Measurements from ENCODE around the gene SUPT6H. TPM values are rescaled to one million over a fixed set of nuclear protein-coding genes. Genes with fewer than 3 reads are reported as not detected.
"Not testable (repeated sequence)": the region's sequence is repeated elsewhere in the genome, so short reads cannot be mapped to it uniquely, and the experiment has no call there.

SUPT6H gene
- total RNA-seq, 1 experiment from 2014 or later = 63.3 TPM

- POLR2A ChIA-PET (ENCODE audit: unreplicated experiment); H3K4me3 ChIP-seq; BruUV-seq (replicated peaks); CTCF ChIA-PET; intact Hi-C loops (cut with micrococcal nuclease; ENCODE audit: unreplicated experiment); H3K9me2 ChIP-seq (ENCODE audit: insufficient read depth); H2AFZ ChIP-seq; H3K4me2 ChIP-seq; DNase-seq; H3K27ac ChIP-seq; H3K36me3 ChIP-seq (ENCODE audit: low read depth); H3K9me3 ChIP-seq (ENCODE audit: insufficient read depth, low read depth); H3F3A ChIP-seq (ENCODE audit: insufficient read depth, low read depth); H3K27me3 ChIP-seq (ENCODE audit: insufficient read depth, low read depth): not testable (repeated sequence)
- Histone ChIP-seq H3K4me1 (replicated peaks; ENCODE audit: insufficient read depth) (peaks cover 17% of the 10 kb centered on the region), H4K20me1 (ENCODE audit: insufficient read depth) (peaks cover 17% of the 10 kb centered on the region; the same call in 1 of the 2 replicates), H3K79me2 (ENCODE audit: low read depth) (peaks cover 56% of the 10 kb centered on the region)
Measured at GRCh38 chr17:28659497-28659881, 2.5 kb upstream of the SUPT6H start.

- H4K20me1 ChIP-seq (ENCODE audit: insufficient read depth) = peaks cover 27% of the 10 kb centered on the region
Measured at GRCh38 chr17:28662527-28662829, 473 bp downstream of the SUPT6H start.

GRCh38 chr17:28663723-28664122 is 1.7 kb downstream of the SUPT6H start:
- H3K9me2 ChIP-seq (ENCODE audit: insufficient read depth) = no peaks in the 10 kb centered on the region

More at GRCh38 chr17:28662527-28662829, 473 bp downstream of the SUPT6H start:
- ChIA-PET CTCF (interaction anchor here (0.5 to 0.6 kb wide), 2 partner anchors 13 to 532 kb away, joined by 3 read pairs; no protein-coding TSS in a partner anchor), POLR2A (ENCODE audit: unreplicated experiment) (interaction anchor here (0.5 to 0.7 kb wide), 2 partner anchors 15 to 80 kb away, joined by 3 read pairs; no protein-coding TSS in a partner anchor)
- no peaks in the 10 kb centered on the region for H3K9me2 ChIP-seq (ENCODE audit: insufficient read depth)
- peak overlapping the region; percentile 80 for H3K4me3 ChIP-seq
- peaks cover 4% of the 10 kb centered on the region; the same call in 1 of the 2 replicates for H3K36me3 ChIP-seq (ENCODE audit: low read depth)
- H3F3A ChIP-seq (ENCODE audit: insufficient read depth, low read depth) = peaks cover 6% of the 10 kb centered on the region; the same call in 1 of the 2 replicates
- TF ChIP-seq EZH2 (IDR thresholded peaks at IDR 0.05; ENCODE audit: low read depth) (no peak), CTCF (conservative IDR thresholded peaks at IDR 0.05) (no peak)
- peak overlapping the region; percentile 92 for H2AFZ ChIP-seq
- intact Hi-C loops (cut with micrococcal nuclease; ENCODE audit: unreplicated experiment) = loop anchor here (2.0 kb wide), 1 partner anchor 16 kb away; no protein-coding TSS in a partner anchor
- H3K27me3 ChIP-seq (ENCODE audit: insufficient read depth, low read depth) = no peaks in the 10 kb centered on the region
- H3K4me1 ChIP-seq (replicated peaks; ENCODE audit: insufficient read depth) = peaks cover 17% of the 10 kb centered on the region
- TSS peak; percentile 52 for BruUV-seq (replicated peaks)
- DNase-seq = no peak
- no peaks in the 10 kb centered on the region for H3K9me3 ChIP-seq (ENCODE audit: insufficient read depth, low read depth)
- peak overlapping the region; percentile 78 for H3K27ac ChIP-seq
- peak overlapping the region; percentile 99 for H3K4me2 ChIP-seq
- H3K79me2 ChIP-seq (ENCODE audit: low read depth) = peaks cover 76% of the 10 kb centered on the region

More at GRCh38 chr17:28663723-28664122, 1.7 kb downstream of the SUPT6H start:
- H3K27me3 ChIP-seq (ENCODE audit: insufficient read depth, low read depth) = no peaks in the 10 kb centered on the region
- no peak overlapping the region for H3K27ac ChIP-seq
- H4K20me1 ChIP-seq (ENCODE audit: insufficient read depth) = peaks cover 37% of the 10 kb centered on the region
- CTCF ChIA-PET = no interaction called here
- peaks cover 7% of the 10 kb centered on the region for H3K36me3 ChIP-seq (ENCODE audit: low read depth)
- peaks cover 85% of the 10 kb centered on the region for H3K79me2 ChIP-seq (ENCODE audit: low read depth)
- peak overlapping the region; percentile 99 for H3K4me2 ChIP-seq
- TF ChIP-seq EZH2 (IDR thresholded peaks at IDR 0.05; ENCODE audit: low read depth) = no peak
- no peak for TF ChIP-seq CTCF (conservative IDR thresholded peaks at IDR 0.05)
- H2AFZ ChIP-seq = no peak overlapping the region
- H3F3A ChIP-seq (ENCODE audit: insufficient read depth, low read depth) = peaks cover 12% of the 10 kb centered on the region; the same call in 1 of the 2 replicates
- H3K4me1 ChIP-seq (replicated peaks; ENCODE audit: insufficient read depth) = peaks cover 17% of the 10 kb centered on the region
- DNase-seq = no peak
- POLR2A ChIA-PET (ENCODE audit: unreplicated experiment) = no interaction called here
- no TSS peak for BruUV-seq (replicated peaks)
- no peaks in the 10 kb centered on the region for H3K9me3 ChIP-seq (ENCODE audit: insufficient read depth, low read depth)
- intact Hi-C loops (cut with micrococcal nuclease; ENCODE audit: unreplicated experiment) = loop anchor here (2.0 kb wide), 1 partner anchor 17 kb away; no protein-coding TSS in a partner anchor
- H3K4me3 ChIP-seq = peak overlapping the region; percentile 80
